Gastrocnemius medialis (tissue), 4 donors: ENCODE results near the gene SEMA3A. TPM values are rescaled to one million over a fixed set of nuclear protein-coding genes. Genes with fewer than 3 reads are reported as not detected.

ENCODE experiments used
- ATAC-seq, 2 donors: fragments of 150-250 bp; one replicate each; pipeline ENCODE4 v1.9.1; 2016
- DNase-seq, 2 donors: peaks; one replicate each; pipeline ENCODE4 v3.0.0-alpha.2; 2019
- H3K27ac ChIP-seq, 4 donors: fragments of 200-600 bp; sonication (generic); 1 replicate in 1 of 4; 2 replicates in 3 of 4; pipeline ENCODE4 v1.5.1; 2016 to 2018; ENCODE audit warnings: mild to moderate bottlenecking in 2 of 4, moderate library complexity in 1 of 4
- H3K27me3 ChIP-seq, 3 donors: fragments of 200-600 bp; sonication (generic) in 2 of 3; 1 replicate in 1 of 3; 2 replicates in 2 of 3; pipeline versions ENCODE4 v1.5.1 to v1.6.0; 2016 to 2019; ENCODE audit warnings: mild to moderate bottlenecking in 1 of 3, moderate library complexity in 1 of 3
- H3K36me3 ChIP-seq, 2 donors: fragments of 200-600 bp; sonication (generic) in 1 of 2; one replicate each; pipeline ENCODE4 v1.5.1; 2017 to 2018
- H3K4me1 ChIP-seq, 2 donors: fragments of 200-600 bp; sonication (generic) in 1 of 2; one replicate each; pipeline ENCODE4 v1.5.1; 2016 to 2017; ENCODE audit warnings: mild to moderate bottlenecking in 2 of 2
- H3K4me3 ChIP-seq, 4 donors: fragments of 200-600 bp; sonication (generic) in 3 of 4; 1 replicate in 1 of 4; 2 replicates in 3 of 4; pipeline ENCODE4 v1.5.1; 2016 to 2019; ENCODE audit warnings: mild to moderate bottlenecking in 2 of 4
- H3K9me3 ChIP-seq, 3 donors: fragments of 200-600 bp; sonication (generic) in 2 of 3; 1 replicate in 1 of 3; 2 replicates in 2 of 3; pipeline ENCODE4 v1.5.1; 2016 to 2019
- CTCF ChIP-seq, 5 experiments: fragments of 450-650 bp in 3 of 5; fragments of 200-600 bp in 2 of 5; sonication (generic) in 2 of 5; IDR thresholded peaks in 4 of 5; conservative IDR thresholded peaks in 1 of 5; 1 replicate in 4 of 5; 2 replicates in 1 of 5; pipeline ENCODE4 v1.5.1; 2016 to 2019; ENCODE audit warnings: antibody characterized with exemption in 5 of 5, mild to moderate bottlenecking in 3 of 5, moderate library complexity in 3 of 5
- POLR2A ChIP-seq, 2 donors: fragments of 450-650 bp; IDR thresholded peaks; one replicate each; pipeline ENCODE4 v1.6.1; 2017; ENCODE audit warnings: antibody characterized with exemption in 2 of 2, mild to moderate bottlenecking in 2 of 2, moderate library complexity in 2 of 2
- in situ Hi-C, 4 donors: fragments of 200-750 bp; cut with MboI; loops; one replicate each; pipeline versions ENCODE4 v1.15.0 to v1.8.0; 2017; ENCODE audit warnings: low sequenced_read_pairs in 4 of 4
- intact Hi-C: fragments of 100-400 bp; cut with DNase I; formaldehyde crosslinking; loops from one replicate; pipeline ENCODE4 v1.15.1; 2023; ENCODE audit warnings: low total_unique reads
- total RNA-seq, 4 donors: library from RNA; depleted of rRNA; stranded (reverse); fragments of >200 nt; gene quantifications; one replicate each; pipeline versions ENCODE4 v1.1.0 to v1.2.3, GENCODE V29; 2016

The SEMA3A gene
- total RNA-seq, 4 donors from 2014 or later = 0.07 to 0.29 (median 0.13) TPM

GRCh38 chr7:83985821-83986220 is 208.8 kb downstream of the SEMA3A start:
- Histone ChIP-seq H3K27ac (no peak overlapping the region), H3K9me3 (no peaks in the 10 kb centered on the region), H3K27me3 (no peaks in the 10 kb centered on the region), H3K4me3 (no peak overlapping the region), H3K4me1 (no peaks in the 10 kb centered on the region), H3K36me3 (no peaks in the 10 kb centered on the region)
- in situ Hi-C loops = no loop called here
- no peak for DNase-seq
- no peak for ATAC-seq
- TF ChIP-seq CTCF (IDR thresholded peaks at IDR 0.05 in 4 of 5, conservative IDR thresholded peaks at IDR 0.05 in 1 of 5) (no peak), POLR2A (IDR thresholded peaks at IDR 0.05) (no peak)
- intact Hi-C loops = no loop called here

GRCh38 chr7:83984591-83984990 is 210.0 kb downstream of the SEMA3A start:
- DNase-seq (no peak), ATAC-seq (no peak)
- no peak overlapping the region for H3K4me3 ChIP-seq
- TF ChIP-seq CTCF (IDR thresholded peaks at IDR 0.05 in 4 of 5, conservative IDR thresholded peaks at IDR 0.05 in 1 of 5) (no peak), POLR2A (IDR thresholded peaks at IDR 0.05) (no peak)
- H3K36me3 ChIP-seq = no peaks in the 10 kb centered on the region
- H3K9me3 ChIP-seq = no peaks in the 10 kb centered on the region
- intact Hi-C loops (no loop called here), in situ Hi-C loops (no loop called here)
- H3K4me1 ChIP-seq = no peaks in the 10 kb centered on the region
- H3K27me3 ChIP-seq = no peaks in the 10 kb centered on the region
- H3K27ac ChIP-seq = no peak overlapping the region

- ATAC-seq (no peak), DNase-seq (no peak)
- TF ChIP-seq CTCF (IDR thresholded peaks at IDR 0.05 in 4 of 5, conservative IDR thresholded peaks at IDR 0.05 in 1 of 5) = no peak
- TF ChIP-seq POLR2A (IDR thresholded peaks at IDR 0.05) = no peak
- no peaks in the 10 kb centered on the region for H3K9me3 ChIP-seq
- in situ Hi-C loops = no loop called here
- H3K27ac ChIP-seq = no peak overlapping the region
- H3K27me3 ChIP-seq = no peaks in the 10 kb centered on the region
- H3K4me1 ChIP-seq = no peaks in the 10 kb centered on the region
- intact Hi-C loops = no loop called here
- H3K36me3 ChIP-seq = no peaks in the 10 kb centered on the region
- H3K4me3 ChIP-seq = no peak overlapping the region
Observed at GRCh38 chr7:83984076-83984475, 210.5 kb downstream of the SEMA3A start.

GRCh38 chr7:83983606-83984005 is 211.0 kb downstream of the SEMA3A start:
- TF ChIP-seq POLR2A (IDR thresholded peaks at IDR 0.05) (no peak), CTCF (IDR thresholded peaks at IDR 0.05 in 4 of 5, conservative IDR thresholded peaks at IDR 0.05 in 1 of 5) (no peak)
- no peak overlapping the region for H3K4me3 ChIP-seq
- in situ Hi-C loops (no loop called here), intact Hi-C loops (no loop called here)
- ATAC-seq (no peak), DNase-seq (no peak)
- no peak overlapping the region for H3K27ac ChIP-seq
- H3K36me3 ChIP-seq = no peaks in the 10 kb centered on the region
- H3K27me3 ChIP-seq = no peaks in the 10 kb centered on the region
- no peaks in the 10 kb centered on the region for H3K4me1 ChIP-seq
- no peaks in the 10 kb centered on the region for H3K9me3 ChIP-seq

- in situ Hi-C loops = loop anchor here in 2 of 4 donors (5.0 to 10.0 kb wide), 2 partner anchors 1046 to 1048 kb away; no protein-coding TSS in a partner anchor
- TF ChIP-seq CTCF (IDR thresholded peaks at IDR 0.05 in 4 of 5, conservative IDR thresholded peaks at IDR 0.05 in 1 of 5) (peak; percentile 19 to 52 (median 45)), POLR2A (IDR thresholded peaks at IDR 0.05) (no peak)
- H3K9me3 ChIP-seq = no peaks in the 10 kb centered on the region
Observed at GRCh38 chr7:83976302-83976701, 218.3 kb downstream of the SEMA3A start.

More at GRCh38 chr7:83976302-83976701, 218.3 kb downstream of the SEMA3A start:
- no peaks in the 10 kb centered on the region for H3K36me3 ChIP-seq
- DNase-seq = no peak
- intact Hi-C loops = no loop called here
- no peak overlapping the region for H3K4me3 ChIP-seq
- H3K4me1 ChIP-seq = no peaks in the 10 kb centered on the region
- ATAC-seq = no peak
- no peaks in the 10 kb centered on the region for H3K27me3 ChIP-seq
- no peak overlapping the region for H3K27ac ChIP-seq
